Measurements from ENCODE around the gene SVIL.

- no peak for TF ChIP-seq SUZ12 (IDR thresholded peaks at IDR 0.05; ENCODE audit: extremely low read depth, insufficient read depth, insufficient read length)
- no peak for TF ChIP-seq YY1 (IDR thresholded peaks at IDR 0.05; ENCODE audit: insufficient read depth, insufficient read length)
- no peak for TF ChIP-seq ZNF274 (IDR thresholded peaks at IDR 0.05; ENCODE audit: low read depth, low read length)
Observed at GRCh38 chr10:29553544-29554250, 81.1 kb downstream of the SVIL start.
